OCI-M2 (cell line): ENCODE results near the gene AP1S1.

ENCODE experiments used
- DNase-seq: peaks from one replicate; lab custom pipeline; 2025; ENCODE audit not compliant: unreplicated experiment; lab: John Stamatoyannopoulos, UW

AP1S1 gene

GRCh38 chr7:101169838-101170551 is 15.7 kb downstream of the AP1S1 start:
- DNase-seq: no peak

GRCh38 chr7:101170617-101171441 is 16.6 kb downstream of the AP1S1 start:
- no peak for DNase-seq

GRCh38 chr7:101171442-101171837 is 17.2 kb downstream of the AP1S1 start:
- no peak for DNase-seq

- no peak for DNase-seq
Observed at GRCh38 chr7:101172005-101172853, 18.0 kb downstream of the AP1S1 start.

GRCh38 chr7:101172854-101173751 is 18.8 kb downstream of the AP1S1 start:
- no peak for DNase-seq

- no peak for DNase-seq
Observed at GRCh38 chr7:101173752-101174244, 19.5 kb downstream of the AP1S1 start.

- DNase-seq: no peak
Observed at GRCh38 chr7:101174322-101174854, 20.1 kb downstream of the AP1S1 start.

GRCh38 chr7:101175664-101176063 is 21.4 kb downstream of the AP1S1 start:
- DNase-seq: no peak

GRCh38 chr7:101177644-101178043 is 23.4 kb downstream of the AP1S1 start:
- no peak for DNase-seq

GRCh38 chr7:101179117-101179516 is 24.8 kb downstream of the AP1S1 start:
- no peak for DNase-seq

GRCh38 chr7:101179713-101180112 is 25.4 kb downstream of the AP1S1 start:
- no peak for DNase-seq

GRCh38 chr7:101180130-101180755 is 26.0 kb downstream of the AP1S1 start, which contains the start of gene NAT16:
TSS of gene NAT16 (minus strand) at chr7:101180293. CDS start at chr7:101174807, 5,486 bp downstream.
- no peak for DNase-seq

GRCh38 chr7:101185258-101185839 is 31.1 kb downstream of the AP1S1 start:
- DNase-seq: no peak

GRCh38 chr7:101186194-101186593 is 31.9 kb downstream of the AP1S1 start:
- no peak for DNase-seq

- DNase-seq: no peak
Observed at GRCh38 chr7:101186844-101187428, 32.7 kb downstream of the AP1S1 start.

- no peak for DNase-seq
Observed at GRCh38 chr7:101189109-101189508, 34.8 kb downstream of the AP1S1 start.

- no peak for DNase-seq
Observed at GRCh38 chr7:101195884-101196283, 41.6 kb downstream of the AP1S1 start.

- no peak for DNase-seq
Observed at GRCh38 chr7:101197991-101198390, 43.7 kb downstream of the AP1S1 start.

- no peak for DNase-seq
Observed at GRCh38 chr7:101198476-101198875, 44.2 kb downstream of the AP1S1 start.
